IPS DF 4.7 (cell line): ENCODE results near the gene RHCE.
"Not testable (repeated sequence)": the region's sequence is repeated elsewhere in the genome, so short reads cannot be mapped to it uniquely, and the experiment has no call there.

Source experiments
- DNase-seq: peaks from one replicate; pipeline ENCODE4 v3.0.0-alpha.2; 2013; ENCODE audit warnings: low spot score; ENCODE audit errors: extremely low read depth

RHCE gene

DNA sequence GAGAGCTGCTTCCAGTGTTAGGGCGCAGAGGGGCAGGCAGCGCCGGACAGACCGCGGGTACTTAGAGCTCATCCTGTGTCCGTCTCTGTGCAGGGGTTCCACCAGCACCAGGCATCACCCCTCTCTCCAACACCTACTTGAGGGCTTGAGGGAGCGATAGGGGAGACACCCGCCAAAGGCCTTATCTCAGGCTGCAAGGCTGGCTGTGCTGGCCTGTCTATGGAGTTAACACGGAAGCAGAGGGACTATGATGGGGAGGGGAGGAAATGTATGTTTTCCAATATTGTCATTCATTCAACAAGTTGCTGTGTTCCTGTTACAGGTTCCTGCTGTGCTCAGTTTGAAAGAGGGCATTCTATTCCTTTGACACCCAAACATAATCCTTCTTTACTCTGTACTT, at the start of gene RHCE:
Gene RHCE (minus strand): TSS at position 111 of the 400 bp plus-strand sequence. CDS start 39 bp downstream, at position 72.
- DNase-seq = not testable (repeated sequence)

DNA sequence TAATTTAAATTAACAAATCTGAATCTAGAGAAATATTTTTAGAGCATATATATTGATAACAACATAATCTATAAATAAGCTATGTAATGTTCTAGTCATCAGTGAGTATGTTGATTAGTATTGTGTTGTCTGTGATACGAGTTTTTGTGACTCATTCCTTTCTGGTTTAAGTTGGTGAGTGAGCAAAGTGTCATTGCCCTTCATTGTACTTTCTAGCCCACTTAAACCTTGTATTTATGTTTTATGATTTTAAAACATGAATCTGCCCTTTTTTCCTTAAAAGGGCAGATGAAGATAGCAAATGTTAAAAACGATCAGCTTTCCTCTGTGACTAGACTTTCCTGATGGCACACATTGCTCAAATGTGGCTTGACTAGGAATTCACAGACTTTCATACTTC, 48.6 kb upstream of the RHCE start:
- no peak for DNase-seq

DNA sequence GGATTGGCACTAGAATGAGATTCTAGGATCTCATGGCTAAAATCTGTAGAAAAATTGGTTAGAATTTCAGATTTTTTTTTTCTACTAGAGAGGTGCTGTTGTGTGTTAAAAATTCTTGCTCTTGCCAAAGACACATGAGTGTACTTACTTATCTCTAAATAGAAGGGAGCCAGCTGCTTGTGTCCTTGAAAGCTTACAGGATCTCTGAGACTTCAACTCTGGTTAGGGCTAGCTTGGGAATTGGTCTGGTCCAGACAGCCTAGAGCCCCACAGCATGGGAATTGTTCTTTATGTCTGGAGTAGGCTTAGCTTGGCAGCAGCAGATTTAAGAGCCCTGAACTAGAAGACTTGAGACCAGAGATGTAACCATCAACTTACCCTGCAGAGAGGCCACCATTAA, 47.4 kb upstream of the RHCE start:
- DNase-seq = no peak

DNA sequence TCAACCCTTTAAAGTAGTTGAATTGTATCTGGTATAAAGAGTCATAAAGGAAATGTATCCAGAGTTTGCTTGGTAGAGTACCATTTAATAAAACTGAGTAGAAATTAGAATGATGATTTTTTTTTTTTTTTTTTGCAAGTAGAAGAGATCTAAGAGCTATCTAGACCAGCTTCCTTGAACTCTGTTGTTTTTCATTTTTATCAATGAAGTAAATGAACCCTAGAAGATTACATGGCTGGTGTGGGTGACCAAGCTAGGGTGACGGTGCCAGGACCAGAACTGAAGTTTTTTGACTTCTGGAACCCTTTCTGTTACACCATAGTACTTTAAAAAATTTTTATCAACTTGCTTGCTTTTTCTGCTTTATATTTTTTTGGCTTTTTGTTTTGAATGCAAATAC, 47.0 kb upstream of the RHCE start:
- no peak for DNase-seq

DNA sequence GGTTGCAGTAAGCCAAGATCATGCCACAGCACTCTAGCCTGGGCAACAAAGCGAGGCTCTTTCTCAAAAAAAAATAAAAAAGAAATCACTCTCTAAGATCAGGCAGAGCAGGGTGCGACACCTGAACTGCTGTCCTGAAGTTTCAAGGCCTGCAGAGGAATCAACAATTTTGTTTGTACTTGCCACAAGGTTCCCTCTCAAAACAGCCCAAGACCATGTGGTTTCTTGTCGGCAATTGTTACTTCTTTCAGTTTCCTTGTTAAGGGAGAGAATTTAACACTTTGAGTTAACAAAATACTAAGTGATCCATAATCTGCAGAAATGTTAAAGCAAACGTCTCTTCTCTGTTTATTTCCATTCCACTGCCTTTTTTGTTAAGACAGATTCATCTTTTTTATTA, 46.6 kb upstream of the RHCE start:
- no peak for DNase-seq

DNA sequence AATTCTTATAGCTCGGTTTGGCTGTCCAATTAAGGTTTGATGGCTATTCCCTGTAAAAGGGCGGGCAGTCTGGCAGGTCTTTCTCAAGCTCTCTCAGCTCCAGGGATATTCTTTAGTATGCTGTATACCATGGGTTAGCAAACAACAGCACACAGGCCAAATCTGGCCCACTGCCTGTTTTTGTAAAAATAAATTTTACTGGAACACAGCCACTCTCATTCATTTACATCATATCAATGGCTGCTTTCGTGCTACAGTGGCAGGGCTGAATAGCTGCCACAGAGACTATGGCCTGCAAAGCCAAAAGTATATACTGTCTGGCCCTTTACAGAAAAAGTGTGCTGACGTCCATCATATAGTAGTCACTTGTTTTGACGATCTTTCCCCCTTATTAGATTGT, 42.1 kb upstream of the RHCE start:
- no peak for DNase-seq

DNA sequence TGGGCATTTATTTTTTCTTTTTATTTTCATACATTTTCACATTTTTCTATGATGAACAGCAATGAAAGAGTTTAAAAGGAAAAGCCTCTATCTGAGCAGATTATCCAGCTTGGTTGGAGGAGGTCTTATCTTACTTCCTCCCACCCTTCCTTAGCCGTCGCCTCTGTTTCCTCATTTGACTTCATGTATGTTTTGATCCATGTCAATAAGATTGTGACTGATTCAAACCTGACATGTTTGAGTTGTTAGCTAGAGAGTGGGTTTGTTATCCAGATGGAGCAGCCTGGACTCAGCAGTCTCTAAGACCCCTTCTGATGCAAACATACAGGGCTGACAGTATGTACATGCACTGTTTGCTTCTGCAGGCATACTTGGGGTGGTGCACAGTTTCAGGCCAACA, 41.2 kb upstream of the RHCE start:
- no peak for DNase-seq

DNA sequence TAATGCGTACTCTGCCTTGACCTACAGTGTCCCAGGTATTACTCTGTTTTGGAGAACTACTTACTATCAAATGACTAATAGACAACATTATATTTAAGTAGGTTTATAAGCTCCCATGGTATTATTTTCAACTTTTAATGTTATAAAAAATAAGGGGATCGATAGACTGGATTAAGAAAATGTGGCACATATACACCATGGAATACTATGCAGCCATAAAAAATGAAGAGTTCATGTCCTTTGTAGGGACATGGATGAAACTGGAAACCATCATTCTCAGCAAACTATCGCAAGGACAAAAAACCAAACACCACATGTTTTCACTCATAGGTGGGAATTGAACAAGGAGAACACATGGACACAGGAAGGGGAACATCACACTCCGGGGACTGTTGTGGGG, 40.2 kb upstream of the RHCE start:
- not testable (repeated sequence) for DNase-seq

DNA sequence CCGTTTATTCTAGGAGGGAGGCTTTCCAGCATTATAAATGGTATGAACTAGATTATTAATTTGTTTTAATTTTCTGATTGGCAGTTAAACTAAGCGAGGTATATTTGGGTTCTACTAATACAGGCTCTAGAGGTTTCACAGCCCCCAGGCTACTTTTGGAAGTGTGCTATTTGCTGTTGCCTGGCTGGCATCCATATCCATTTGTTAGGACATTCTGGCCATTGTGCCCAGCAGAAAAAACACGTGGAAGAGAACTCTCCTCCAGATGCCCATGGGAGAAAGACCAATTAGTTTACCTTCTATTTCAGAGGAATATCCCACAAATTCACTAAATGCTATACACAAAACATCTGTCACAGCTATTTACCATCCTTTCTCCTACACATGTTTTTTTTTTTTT, 39.4 kb upstream of the RHCE start:
- no peak for DNase-seq

DNA sequence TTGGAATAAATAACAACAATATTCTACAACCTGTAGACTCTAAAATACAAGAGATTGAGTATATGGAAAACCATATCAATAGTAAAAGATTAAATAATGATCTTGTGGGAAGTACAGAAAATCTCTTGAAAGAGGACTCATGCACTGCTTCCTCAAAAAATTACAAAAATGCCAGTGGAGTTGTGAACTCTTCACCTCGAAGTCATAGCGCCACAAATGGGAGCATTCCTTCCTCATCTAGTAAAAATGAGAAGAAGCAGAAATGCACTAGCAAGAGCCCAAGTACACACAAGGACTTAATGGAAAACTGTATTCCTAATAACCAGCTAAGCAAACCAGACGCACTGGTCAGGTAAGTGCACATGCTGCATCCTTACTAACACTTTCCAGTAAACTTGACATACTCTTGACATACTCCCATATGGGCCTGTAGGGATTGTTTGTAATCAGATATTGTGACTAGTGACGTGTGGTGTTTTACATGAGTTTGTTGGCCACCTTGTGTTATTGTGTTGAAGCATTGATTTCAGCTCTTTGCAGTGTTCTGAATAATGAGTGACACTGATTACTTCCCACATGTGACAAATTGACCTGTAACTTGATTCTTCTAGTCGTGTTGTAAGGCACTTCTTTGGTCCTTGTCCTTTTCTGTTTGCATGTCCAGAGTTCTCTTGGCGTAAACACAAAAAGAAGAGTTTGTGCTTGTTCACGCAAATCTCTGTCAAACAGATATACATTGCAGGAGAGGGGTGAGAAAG, 38.1 kb upstream of the RHCE start:
- no peak for DNase-seq

DNA sequence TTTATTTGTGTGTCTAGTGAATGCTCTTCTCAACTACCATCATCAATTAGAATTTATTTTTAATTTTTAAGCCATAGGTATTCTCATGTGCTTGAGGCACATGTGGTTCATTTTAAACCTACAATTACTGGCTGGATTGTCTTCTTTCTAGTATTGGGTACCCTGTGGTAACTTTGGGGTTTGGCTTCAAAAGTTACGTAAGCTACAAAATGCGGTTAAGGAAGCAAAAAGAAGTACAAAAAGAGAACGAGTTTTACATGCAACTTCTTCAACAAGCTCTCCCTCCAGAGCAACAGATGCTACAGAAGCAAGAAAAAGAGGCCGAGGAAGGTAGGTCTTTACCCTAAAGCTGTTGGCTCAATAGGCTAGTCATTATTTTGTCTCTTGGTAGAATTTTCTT, 35.9 kb upstream of the RHCE start:
- no peak for DNase-seq

DNA sequence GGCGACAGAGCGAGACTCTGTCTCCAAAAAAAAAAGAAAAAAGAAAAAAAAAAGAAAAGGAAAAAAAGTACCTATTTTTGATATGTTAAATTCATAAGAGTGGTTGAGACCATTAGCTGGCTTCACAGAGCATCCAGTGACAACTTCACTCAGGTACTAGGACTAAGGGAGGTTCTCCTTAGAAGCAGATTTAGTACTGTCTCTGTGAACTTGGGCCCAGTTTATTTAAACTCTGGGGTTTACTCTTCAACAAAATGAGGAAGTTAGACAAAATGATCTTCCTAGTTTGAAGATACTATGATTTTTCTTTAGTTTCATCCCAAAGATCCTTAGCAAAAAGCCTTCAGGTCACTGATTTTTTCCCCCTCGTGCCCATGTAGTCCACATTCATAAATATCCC, 31.3 kb upstream of the RHCE start:
- DNase-seq = no peak

DNA sequence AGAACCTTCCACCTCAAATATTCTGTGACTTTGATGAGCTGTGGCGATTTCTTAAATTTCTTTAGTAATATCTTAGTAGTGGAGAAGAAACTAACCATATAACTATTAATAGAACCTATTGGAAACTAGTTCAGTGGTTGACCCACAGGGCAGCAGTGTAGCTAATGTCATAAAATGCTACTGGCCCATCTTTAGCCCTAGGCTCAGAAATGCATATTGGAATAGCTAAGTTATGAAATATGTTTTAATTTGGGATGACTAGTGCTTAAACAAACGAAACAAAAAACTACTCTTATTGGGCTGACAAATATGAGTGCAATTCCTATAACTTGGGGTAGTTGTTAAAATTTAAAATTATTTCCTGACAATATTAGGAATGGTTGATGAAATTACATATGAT, 30.3 kb upstream of the RHCE start:
- DNase-seq = no peak

DNA sequence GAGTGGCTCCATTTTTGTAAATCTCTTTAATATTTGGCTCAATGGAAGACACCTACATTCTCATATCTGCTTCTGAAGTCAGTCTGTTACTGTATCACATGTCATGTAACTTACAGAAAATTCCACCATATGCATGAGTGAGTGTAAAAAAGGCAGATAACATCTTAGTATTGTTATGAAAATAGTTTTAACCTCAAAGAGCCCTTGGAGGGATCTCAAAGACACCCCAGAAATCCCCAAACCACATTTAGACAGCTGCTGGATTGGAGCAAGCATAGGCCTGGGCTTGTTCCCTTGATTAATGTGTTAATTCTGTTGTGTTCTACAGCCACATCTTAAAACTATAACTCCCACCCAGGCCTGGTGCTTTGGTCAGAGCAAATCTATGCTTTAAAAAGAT, 26.9 kb upstream of the RHCE start:
- DNase-seq = no peak

DNA sequence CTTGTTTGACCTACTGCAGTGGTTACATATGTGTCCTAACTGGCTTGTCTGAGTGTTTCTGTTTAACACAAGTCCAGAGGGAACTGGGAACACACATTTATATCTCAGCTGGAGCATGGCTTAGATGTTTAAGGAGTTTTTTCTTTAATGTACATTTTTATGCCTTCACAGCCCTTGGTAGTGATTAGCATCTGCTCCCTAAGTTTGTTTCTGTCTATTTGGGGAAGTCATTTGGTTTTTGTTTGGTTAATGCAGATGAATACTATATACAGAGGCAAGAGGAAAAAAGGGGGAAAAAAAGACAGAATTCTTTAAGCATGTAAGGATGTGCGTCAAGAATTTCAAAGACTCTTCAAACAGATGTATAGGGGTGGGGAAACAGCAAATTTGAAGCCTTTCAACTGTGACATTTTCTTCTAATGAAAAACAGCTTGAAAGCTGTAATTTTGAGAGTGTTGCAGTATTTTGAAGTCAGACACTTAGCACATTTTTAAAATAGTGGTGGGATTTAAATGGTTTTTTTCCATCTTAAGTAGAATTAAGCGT, 25.4 kb upstream of the RHCE start:
- no peak for DNase-seq

DNA sequence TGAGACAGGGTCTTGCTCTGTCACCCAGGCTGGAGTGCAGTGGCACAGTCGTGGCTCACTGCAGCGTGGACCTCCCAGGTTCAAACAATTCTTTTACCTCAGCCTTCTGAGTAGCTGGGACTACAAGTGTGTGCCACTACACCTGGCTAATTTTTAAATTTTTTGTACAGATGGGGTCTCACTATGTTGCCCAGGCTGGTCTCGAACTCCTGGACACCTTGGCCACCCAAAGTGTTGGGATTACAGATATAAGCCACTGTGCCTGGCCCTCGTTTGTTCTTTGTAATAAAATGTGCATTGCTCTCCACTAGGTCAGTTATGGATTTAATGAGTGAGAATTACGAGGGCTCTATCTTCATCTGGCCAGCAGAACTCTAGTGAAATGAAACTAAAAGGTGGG, 24.0 kb upstream of the RHCE start:
- DNase-seq = not testable (repeated sequence)

DNA sequence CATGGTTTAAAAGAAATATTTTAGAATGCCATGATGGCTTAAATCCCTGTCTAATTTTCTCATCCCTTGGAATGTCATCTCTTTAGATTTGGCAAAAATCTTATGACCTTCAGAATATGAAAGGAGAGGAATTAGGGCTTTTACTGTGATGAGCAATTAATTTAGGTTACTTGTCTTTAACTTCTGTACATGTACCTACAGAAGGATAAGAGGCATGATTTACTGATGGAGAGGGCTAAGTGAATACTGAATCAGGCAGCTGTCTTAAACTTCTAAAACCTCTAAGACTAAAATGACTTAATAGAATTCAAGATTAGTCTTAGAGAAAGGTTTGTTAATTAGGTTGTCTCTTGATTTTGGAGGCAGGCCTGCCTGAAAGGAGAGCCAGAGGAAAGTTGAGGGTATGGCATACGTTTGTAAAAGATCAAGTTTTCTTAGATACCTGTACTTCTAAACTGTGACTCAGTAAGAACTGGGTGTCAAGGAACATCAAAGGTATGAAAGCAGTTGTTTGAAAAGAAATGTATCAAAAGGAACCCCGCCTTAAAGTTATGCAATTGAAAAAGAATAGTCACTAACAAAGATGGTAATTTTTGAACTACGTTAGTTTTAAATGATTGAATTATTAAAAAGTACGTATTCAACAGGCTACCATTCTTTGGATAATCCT, 22.5 kb upstream of the RHCE start:
- DNase-seq = no peak

DNA sequence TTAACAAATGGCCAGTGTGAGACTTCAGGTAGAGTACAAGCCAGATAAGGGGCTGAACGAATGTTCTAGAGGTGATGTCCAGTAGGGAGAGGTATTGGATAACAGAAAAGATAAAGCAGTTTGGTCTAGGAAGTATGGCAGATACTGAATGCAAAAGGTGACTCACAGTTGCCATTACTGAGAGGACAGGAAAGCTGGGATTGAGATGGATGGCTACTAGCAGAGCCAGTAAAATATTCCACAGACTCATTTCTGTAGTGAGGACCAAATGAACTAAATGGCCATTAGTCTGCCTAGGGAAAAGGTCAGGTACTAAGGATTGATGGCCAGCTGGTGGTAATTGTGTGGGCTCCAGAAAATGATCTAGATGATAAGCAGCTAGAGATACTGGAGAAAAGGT, 21.6 kb upstream of the RHCE start:
- no peak for DNase-seq

DNA sequence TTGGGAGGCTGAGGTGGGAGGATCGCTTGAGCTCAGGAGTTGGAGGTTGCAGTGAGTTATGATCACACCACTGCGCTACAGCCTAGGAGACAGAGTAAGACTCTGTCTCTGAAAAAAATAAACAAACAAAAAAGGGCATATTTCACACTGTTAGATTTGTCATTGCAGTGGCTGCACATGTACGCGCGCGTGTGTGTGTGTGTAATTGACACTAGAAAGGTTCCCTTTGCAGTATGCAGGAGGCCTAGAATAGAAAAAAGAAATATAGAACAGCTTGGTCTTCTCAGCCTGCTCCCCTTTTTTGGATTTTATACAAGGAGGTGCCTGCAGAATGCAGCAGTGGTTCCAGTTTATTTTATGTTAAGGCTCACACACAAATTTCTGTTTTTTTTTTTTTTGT, 18.7 kb upstream of the RHCE start:
- DNase-seq = no peak

DNA sequence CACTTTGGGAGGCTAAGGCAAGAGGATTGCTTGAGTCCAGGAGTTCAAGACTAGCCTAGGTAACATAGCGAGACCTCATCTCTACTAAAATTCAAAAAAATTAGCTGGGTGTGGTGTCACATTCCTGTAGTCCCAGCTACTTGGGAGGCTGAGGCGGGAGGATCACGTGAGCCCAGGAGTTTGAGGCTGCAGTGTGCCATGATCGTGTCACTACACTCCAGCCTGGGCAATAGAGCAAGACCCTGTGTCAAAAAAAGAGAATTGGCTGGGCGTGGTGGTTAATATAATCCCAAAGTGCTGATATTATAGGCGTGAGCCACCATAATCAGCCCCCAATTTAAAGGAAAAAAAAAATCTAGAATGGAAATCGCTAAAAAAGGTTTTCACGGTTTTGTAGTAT, 17.0 kb upstream of the RHCE start:
- DNase-seq = no peak

DNA sequence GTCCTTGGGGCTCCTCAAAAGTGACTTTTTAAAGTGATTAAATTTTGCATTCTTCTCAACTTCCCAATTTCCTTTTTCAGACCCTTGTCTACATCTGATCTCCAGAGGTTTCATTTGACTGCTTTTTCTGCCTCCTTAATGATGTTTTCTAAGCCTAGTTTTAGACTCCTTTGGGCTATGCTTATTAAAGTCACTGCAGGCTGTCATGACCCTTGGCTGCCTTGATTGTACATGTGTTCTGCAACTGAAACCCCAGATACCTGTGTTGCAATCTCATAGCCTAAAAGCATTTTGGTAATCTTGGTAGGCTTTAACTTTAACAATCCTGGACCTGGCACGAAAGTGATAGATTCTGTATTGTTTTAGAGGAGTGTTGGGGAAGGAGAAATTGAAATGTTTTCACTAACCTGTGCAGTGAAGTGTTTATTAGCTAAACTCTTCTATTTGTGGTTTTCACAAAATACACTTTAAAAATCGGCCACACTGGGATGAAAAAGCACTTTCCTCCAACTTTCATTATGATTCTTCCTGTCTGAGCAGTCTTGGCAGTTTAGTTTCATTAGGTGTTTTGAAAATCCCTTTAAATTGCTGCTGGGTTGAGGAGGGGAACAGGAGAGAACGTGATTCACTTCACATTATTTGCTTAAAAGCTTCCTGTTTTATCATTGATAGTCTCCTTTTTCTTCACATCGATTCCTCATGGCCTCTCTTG, 14.9 kb upstream of the RHCE start:
- DNase-seq = no peak
